ENCODE measurements around the gene FAM72D. TPM values are rescaled to one million over a fixed set of nuclear protein-coding genes. Genes with fewer than 3 reads are reported as not detected.
"Not testable (repeated sequence)": the region's sequence is repeated elsewhere in the genome, so short reads cannot be mapped to it uniquely, and the experiment has no call there.

Gene FAM72D
- total and polyA plus RNA-seq, 2 of the 8 experiments (the other 6 are each of a cell fraction or from before 2014, with no cell fraction given), result 4.9 to 12.7 TPM

DNA sequence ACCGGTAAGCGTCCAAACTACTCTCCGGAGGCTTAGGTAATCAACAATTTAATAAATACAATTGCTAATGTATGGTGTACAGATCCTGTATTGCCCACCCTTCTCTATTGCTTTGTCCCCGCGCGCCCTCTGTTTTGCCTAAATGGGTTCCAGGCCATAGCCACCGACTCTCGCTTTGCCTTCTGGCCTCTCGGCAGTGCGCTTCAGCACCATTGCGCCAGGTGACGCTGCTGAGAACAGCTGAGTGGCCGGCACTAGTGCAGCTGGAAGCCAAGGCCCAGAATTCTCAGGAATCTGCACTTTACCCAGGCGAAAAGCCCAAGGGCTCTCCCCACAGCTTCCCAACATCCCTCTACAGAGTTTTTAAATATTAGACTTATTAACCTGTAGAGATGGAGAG is 61.9 kb downstream of the FAM72D start:
- H3K23ac ChIP-seq (ENCODE audit: insufficient read length); H3K9ac ChIP-seq (replicated peaks in 1 of 4; ENCODE audit: extremely low read depth in 1 of 4, low read depth in 3 of 4, low read length in 3 of 4); H2BK20ac ChIP-seq (ENCODE audit: low read length); H2BK12ac ChIP-seq (ENCODE audit: low read depth, low read length); H4K5ac ChIP-seq (ENCODE audit: insufficient read length, low read depth, low read length); H3K27ac ChIP-seq (ENCODE audit: low read depth, low read length); H3K23me2 ChIP-seq (ENCODE audit: low read depth, low read length); CTCF ChIA-PET (ENCODE audit: partially characterized antibody); DNase-seq (ENCODE audit: low read depth in 1 of 2, low spot score in 2 of 2); H4K91ac ChIP-seq (replicated peaks; ENCODE audit: insufficient read length, low read length); H2AK5ac ChIP-seq (ENCODE audit: low read depth, low read length); H2AFZ ChIP-seq (ENCODE audit: low read length); H3K79me2 ChIP-seq (ENCODE audit: control insufficient read depth in 1 of 2, insufficient read depth in 2 of 2, low read length in 2 of 2); FAIRE-seq; H3K14ac ChIP-seq (ENCODE audit: insufficient read length); POLR2A ChIA-PET (ENCODE audit: partially characterized antibody); H3K27me3 ChIP-seq (replicated peaks in 1 of 4; ENCODE audit: control insufficient read depth in 3 of 4, extremely low read depth in 1 of 4, insufficient read depth in 3 of 4, low read length in 3 of 4); H3K56ac ChIP-seq (replicated peaks; ENCODE audit: insufficient read length, low read depth, low read length); H3K4me2 ChIP-seq (ENCODE audit: insufficient read depth in 1 of 2, low read depth in 2 of 2, low read length in 2 of 2); H3K9me3 ChIP-seq (ENCODE audit: insufficient read depth in 2 of 2, low read depth in 1 of 2, low read length in 1 of 2); H3K4ac ChIP-seq (replicated peaks; ENCODE audit: insufficient read length, low read depth, low read length); H3K79me1 ChIP-seq (ENCODE audit: low read depth, low read length); H3K18ac ChIP-seq (ENCODE audit: extremely low read depth, low read length); H4K20me1 ChIP-seq (replicated peaks in 1 of 2; ENCODE audit: control insufficient read depth in 1 of 2, insufficient read depth in 2 of 2, low read length in 2 of 2); H3K4me1 ChIP-seq (replicated peaks in 1 of 4; ENCODE audit: control insufficient read depth in 3 of 4, insufficient read depth in 4 of 4, low read length in 3 of 4); H2BK5ac ChIP-seq (ENCODE audit: low read depth, low read length); H3K4me3 ChIP-seq (ENCODE audit: extremely low read depth in 1 of 4, insufficient read depth in 2 of 4, low read depth in 3 of 4, low read length in 4 of 4); H3K36me3 ChIP-seq (ENCODE audit: control insufficient read depth in 2 of 4, insufficient read depth in 4 of 4, low read length in 3 of 4); H4K8ac ChIP-seq (ENCODE audit: extremely low read depth, insufficient read depth, low read length); H2BK120ac ChIP-seq (replicated peaks; ENCODE audit: low read depth, low read length); H2BK15ac ChIP-seq (ENCODE audit: low read length): not testable (repeated sequence)
- no CpG with 5 or more reads among the region's 14 CpGs for WGBS, 2 experiments (ENCODE audit: extremely low coverage in 1 of 2, insufficient coverage in 1 of 2, insufficient read length in 1 of 2, insufficient replicate concordance in 2 of 2, low coverage in 1 of 2, low lambda C conversion rate in 2 of 2, missing lambda C conversion rate in 1 of 2)

DNA sequence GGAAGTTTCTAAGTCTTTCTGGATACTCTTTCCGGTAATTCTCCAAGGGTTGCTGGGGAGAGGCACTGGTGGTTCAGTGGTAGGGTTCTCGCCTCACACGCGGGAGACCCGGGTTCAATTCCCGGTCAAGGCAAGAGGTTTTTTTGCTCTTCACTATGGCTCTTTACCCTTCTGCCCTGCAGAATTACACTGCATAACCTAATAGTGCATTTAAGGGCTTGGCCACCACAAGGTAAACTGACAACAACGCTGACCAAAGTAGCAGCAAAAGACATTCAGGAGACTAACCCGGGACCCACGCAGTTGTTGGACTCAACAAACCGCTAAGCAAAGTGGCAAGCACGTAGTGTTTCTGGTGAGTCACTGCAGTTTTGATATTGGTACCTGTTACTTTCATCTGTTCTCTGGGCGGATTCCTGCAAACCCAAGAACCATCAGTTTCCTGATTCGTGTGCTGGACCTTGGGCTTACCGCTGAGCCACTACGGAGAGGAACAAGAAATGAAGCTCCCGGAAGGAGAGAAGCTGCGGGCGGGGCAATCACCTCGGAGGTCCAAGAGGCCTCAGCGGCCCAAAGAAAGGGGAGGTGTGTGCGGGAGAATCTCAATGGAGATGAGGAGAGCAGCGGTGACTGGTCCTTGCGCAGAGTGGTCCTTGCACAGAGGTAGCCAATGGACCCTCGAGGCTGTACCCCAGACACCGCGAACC is 65.4 kb downstream of the FAM72D start:
- H3K23ac ChIP-seq (ENCODE audit: insufficient read length); H3K9ac ChIP-seq (replicated peaks in 1 of 4; ENCODE audit: extremely low read depth in 1 of 4, low read depth in 3 of 4, low read length in 3 of 4); H2BK120ac ChIP-seq (replicated peaks; ENCODE audit: low read depth, low read length); H3K56ac ChIP-seq (replicated peaks; ENCODE audit: insufficient read length, low read depth, low read length); H2AK5ac ChIP-seq (ENCODE audit: low read depth, low read length); H4K20me1 ChIP-seq (replicated peaks in 1 of 2; ENCODE audit: control insufficient read depth in 1 of 2, insufficient read depth in 2 of 2, low read length in 2 of 2); POLR2A ChIA-PET (ENCODE audit: partially characterized antibody); FAIRE-seq; H3K27ac ChIP-seq (ENCODE audit: low read depth, low read length); CTCF ChIA-PET (ENCODE audit: partially characterized antibody); H3K18ac ChIP-seq (ENCODE audit: extremely low read depth, low read length); H3K14ac ChIP-seq (ENCODE audit: insufficient read length); H2BK20ac ChIP-seq (ENCODE audit: low read length); H4K8ac ChIP-seq (ENCODE audit: extremely low read depth, insufficient read depth, low read length); H3K4me3 ChIP-seq (ENCODE audit: extremely low read depth in 1 of 4, insufficient read depth in 2 of 4, low read depth in 3 of 4, low read length in 4 of 4); H2AFZ ChIP-seq (ENCODE audit: low read length); H3K4me2 ChIP-seq (ENCODE audit: insufficient read depth in 1 of 2, low read depth in 2 of 2, low read length in 2 of 2); H3K36me3 ChIP-seq (ENCODE audit: control insufficient read depth in 2 of 4, insufficient read depth in 4 of 4, low read length in 3 of 4); H3K9me3 ChIP-seq (ENCODE audit: insufficient read depth in 2 of 2, low read depth in 1 of 2, low read length in 1 of 2); H3K79me1 ChIP-seq (ENCODE audit: low read depth, low read length); H2BK12ac ChIP-seq (ENCODE audit: low read depth, low read length); H3K27me3 ChIP-seq (replicated peaks in 1 of 4; ENCODE audit: control insufficient read depth in 3 of 4, extremely low read depth in 1 of 4, insufficient read depth in 3 of 4, low read length in 3 of 4); H4K5ac ChIP-seq (ENCODE audit: insufficient read length, low read depth, low read length); H2BK15ac ChIP-seq (ENCODE audit: low read length); H3K23me2 ChIP-seq (ENCODE audit: low read depth, low read length); H4K91ac ChIP-seq (replicated peaks; ENCODE audit: insufficient read length, low read length); H3K79me2 ChIP-seq (ENCODE audit: control insufficient read depth in 1 of 2, insufficient read depth in 2 of 2, low read length in 2 of 2); H3K4me1 ChIP-seq (replicated peaks in 1 of 4; ENCODE audit: control insufficient read depth in 3 of 4, insufficient read depth in 4 of 4, low read length in 3 of 4); H3K4ac ChIP-seq (replicated peaks; ENCODE audit: insufficient read length, low read depth, low read length); H2BK5ac ChIP-seq (ENCODE audit: low read depth, low read length): not testable (repeated sequence)
- peak in 1 of 2 experiments; percentile 45 for DNase-seq (ENCODE audit: low read depth in 1 of 2, low spot score in 2 of 2)
- WGBS, 2 experiments (ENCODE audit: extremely low coverage in 1 of 2, insufficient coverage in 1 of 2, insufficient read length in 1 of 2, insufficient replicate concordance in 2 of 2, low coverage in 1 of 2, low lambda C conversion rate in 2 of 2, missing lambda C conversion rate in 1 of 2), result 62% methylated on average over 3 of the region's 26 CpGs; no CpG with 5 or more reads in 1 of the 2 experiments
